ENCODE measurements around the gene ARFGEF2.
A peak's percentile ranks its signal among the peaks of the same experiment; 100 is the strongest.
"Not testable (repeated sequence)": the region's sequence is repeated elsewhere in the genome, so short reads cannot be mapped to it uniquely, and the experiment has no call there.

The ARFGEF2 gene

GRCh38 chr20:48921168-48921882, at the start of gene ARFGEF2:
TSS of gene ARFGEF2 (plus strand) at chr20:48921711. CDS start at chr20:48921890, 179 bp downstream.
- DNase-seq: peak; percentile 93

DNA sequence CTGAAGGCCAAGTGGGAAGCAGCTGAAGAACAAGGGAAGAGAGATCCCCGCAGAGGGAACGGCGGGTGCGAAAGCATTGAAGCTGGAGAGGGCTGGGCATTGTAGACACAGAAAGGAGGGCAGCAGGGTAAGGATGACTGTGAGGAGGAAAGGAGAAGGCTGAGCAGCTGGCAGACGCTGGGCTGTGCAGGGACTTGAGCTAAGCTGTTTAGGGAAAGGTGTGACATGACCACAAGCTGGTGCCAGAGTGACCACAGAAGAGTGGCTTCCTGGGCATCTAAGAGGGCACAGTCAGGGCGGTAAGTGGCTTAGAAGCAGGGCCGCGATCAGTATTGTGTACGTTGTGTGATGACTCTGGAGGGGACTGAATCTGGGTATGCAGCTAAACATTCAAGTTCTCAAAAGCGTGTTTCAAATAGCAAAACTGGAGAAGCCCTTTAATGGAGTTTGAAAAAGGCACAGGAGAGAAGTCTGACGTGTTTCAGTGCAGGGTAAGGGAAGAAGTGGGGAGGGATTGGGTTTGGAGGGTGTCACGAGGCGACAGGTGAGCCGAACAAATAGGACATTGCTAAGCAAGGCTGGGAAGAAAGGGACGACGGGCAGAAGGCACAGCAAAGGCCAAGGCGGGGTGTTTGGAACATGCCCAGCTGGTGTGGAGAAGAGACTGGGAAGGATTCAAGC, 46.1 kb upstream of the ARFGEF2 start:
- no peak for DNase-seq

DNA sequence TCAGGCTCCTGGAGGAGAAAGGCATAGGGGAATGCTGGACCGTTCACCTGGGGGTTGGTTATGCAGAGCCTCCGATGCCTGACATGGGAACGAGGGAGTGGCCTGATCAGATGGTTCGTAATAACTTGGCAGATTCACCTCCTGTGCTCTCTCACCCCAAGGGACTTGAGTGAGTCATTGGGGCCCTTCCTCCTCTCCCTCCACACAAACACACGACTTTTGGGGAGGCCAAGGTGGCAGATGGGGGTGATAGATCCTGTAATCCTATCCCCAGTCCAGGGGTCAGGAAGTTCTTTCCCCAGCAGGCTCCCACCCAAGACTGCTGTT, 45.6 kb upstream of the ARFGEF2 start:
- DNase-seq: peak; percentile 21

GRCh38 chr20:48877304-48877703, 44.2 kb upstream of the ARFGEF2 start:
- no peak for DNase-seq

- DNase-seq: no peak
These were observed 42.8 kb upstream of the ARFGEF2 start for GRCh38 chr20:48878534-48879248.

DNA sequence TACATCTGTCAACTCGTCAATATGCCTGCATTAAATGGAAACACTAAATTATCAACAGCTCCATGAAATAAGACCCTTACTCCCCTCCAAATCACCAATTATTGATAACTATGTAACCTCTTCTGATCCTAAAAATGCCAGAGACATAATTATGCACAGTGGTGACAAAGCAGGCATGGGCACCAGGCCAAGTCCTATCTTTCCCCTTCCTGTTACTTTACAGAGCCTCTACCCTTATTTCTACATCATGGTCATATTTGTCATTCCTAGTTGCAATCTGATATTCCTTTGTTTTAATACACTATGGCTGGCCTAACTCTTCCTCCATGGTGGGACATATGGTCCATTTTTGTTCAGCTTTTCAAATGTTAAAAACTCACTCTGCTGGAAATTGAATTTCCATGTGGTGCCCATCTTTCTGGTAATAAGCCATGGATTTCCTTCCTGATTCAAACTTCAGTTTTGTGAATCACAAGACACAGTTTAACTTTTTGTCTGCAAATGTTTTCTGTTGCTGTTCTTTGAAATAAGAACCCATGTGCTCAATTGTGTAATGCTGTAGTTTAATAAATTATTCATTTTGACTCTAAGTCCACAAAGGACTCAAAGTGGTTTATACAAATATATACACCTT, 41.8 kb upstream of the ARFGEF2 start:
- DNase-seq: peak; percentile 5

DNA sequence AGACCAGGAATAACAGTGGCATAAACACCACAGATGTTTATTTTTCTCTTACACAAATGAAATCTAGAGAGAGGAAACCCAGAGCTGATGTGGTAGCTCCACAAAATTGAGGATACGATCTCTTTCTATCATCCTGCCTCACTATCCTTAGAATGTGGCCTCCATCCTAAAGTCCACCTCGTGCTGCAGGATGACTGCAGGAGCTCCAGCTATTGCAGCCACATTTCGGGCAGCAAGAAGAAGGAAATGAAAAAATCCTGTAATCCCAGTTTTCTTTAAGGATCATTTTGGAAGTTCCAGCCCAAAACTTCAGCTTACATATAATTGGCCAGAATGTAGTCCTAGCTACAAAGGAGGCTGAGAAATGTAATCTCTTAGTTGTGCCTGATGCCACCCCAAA, 41.2 kb upstream of the ARFGEF2 start:
- DNase-seq: no peak

DNA sequence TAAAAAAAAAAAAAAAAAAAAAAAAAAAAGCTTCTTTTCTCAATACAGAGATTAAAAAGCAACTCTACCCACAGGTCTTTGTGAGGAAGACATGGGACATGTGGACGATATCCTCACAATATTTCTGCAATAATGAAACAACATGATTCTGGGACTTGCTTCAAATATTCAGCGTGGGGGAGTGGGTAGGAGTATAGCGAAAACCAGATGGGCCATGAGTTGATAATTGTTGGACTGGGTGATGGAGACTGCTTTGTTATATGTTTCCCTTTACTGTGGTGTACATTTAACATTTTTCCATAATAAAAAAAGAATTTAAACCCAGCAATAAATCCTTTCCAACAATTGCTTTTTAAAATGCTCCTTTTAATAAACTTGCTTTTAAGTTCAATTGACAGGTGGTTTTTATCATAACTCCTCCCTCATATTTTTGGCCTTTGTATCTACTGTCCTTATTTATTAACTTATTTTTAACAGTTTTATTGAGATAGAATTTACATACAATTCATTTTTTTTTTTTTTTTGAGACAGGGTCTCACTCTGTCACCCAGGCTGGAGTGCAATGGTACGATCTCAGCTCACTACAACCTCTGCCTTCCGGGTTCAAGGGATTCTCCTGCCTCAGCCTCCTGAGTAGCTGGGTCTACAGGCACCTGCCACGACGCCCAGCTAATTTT, 40.4 kb upstream of the ARFGEF2 start:
- DNase-seq: no peak

DNA sequence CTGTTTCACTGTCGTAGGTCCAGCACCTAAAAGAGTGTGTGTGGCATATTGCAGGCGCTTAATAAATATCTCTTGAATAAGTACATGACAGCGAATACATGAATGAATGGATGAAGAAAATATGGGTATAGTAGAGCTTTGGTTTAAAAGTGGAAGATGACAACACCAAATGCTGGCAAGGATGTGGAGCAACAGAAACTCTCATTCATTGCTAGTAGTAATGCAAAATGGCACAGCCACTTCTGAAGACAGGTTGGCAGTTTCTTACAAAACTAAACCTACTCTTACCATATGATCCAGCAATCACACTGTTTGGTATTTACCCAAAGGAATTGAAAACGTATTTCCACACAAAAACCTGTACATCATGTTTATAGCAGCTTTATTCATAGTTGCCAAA, 36.3 kb upstream of the ARFGEF2 start:
- DNase-seq: no peak

DNA sequence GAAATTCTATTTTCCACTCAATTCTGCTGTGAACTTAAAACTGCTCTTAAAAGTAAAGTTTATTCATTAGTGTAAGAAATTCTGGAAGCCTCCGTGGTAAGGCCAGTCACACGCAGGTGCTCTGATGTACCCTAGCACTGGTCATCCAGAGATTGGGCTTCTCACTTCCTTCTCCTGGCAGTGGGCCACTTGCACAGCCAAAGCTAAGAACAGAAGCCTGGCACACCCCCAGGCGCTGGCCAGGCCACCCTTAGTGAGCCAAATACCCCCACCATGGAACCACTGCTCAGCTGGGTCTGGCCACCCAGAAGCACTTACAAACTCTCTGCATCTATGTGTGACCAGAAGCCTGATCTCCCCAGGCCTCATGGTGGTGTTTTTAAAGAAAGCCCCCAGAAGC, 35.3 kb upstream of the ARFGEF2 start:
- no peak for DNase-seq

- DNase-seq: no peak
These were observed 34.7 kb upstream of the ARFGEF2 start for GRCh38 chr20:48886811-48887210.

GRCh38 chr20:48888517-48888916, 33.0 kb upstream of the ARFGEF2 start:
- DNase-seq: not testable (repeated sequence)

- no peak for DNase-seq
These were observed 32.2 kb upstream of the ARFGEF2 start for GRCh38 chr20:48889140-48889790.

GRCh38 chr20:48891235-48892048, 30.1 kb upstream of the ARFGEF2 start:
- DNase-seq: no peak

DNA sequence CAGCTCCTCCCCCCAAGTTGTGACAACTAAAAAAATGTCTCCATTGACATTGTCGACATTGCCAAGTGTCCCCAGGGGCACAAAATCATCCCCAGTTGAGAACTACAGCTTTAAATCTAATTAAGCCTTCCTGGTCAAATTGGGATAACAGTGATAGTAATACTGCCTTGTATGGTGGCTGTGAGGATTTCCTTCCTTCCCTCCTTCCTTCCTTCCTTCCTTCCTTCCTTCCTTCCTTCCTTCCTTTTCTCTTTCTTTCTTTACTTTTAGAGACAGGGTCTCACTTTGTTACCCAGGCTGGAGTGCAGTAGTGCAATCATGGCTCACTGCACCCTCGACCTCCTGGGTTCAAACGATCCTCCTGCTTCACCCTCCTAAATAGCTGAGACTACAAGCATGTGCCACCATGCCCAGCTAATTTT, 29.5 kb upstream of the ARFGEF2 start:
- no peak for DNase-seq

- DNase-seq: peak; percentile 60
These were observed 28.6 kb upstream of the ARFGEF2 start for GRCh38 chr20:48892891-48893290.

DNA sequence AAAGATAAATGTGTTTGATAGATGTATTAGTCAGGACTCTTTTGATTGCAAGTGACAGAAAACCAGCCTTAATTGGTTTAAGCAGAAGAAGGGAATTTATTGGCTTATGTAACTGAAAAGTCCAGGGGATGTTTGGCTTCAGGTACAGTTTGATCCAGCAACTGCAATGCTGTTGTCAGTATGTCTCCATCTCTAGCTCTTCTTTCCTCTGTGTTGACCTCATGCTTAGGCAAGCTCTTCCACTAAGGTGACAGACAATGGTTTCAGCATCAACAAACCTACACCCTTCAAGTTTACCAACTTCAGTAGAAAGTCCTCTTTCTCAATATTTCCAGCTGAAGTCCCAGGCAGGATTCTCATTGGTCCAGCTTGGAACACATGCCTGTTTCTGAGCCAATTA, 28.1 kb upstream of the ARFGEF2 start:
- no peak for DNase-seq

- DNase-seq: peak; percentile 71
These were observed 24.1 kb upstream of the ARFGEF2 start for GRCh38 chr20:48897305-48898010.

DNA sequence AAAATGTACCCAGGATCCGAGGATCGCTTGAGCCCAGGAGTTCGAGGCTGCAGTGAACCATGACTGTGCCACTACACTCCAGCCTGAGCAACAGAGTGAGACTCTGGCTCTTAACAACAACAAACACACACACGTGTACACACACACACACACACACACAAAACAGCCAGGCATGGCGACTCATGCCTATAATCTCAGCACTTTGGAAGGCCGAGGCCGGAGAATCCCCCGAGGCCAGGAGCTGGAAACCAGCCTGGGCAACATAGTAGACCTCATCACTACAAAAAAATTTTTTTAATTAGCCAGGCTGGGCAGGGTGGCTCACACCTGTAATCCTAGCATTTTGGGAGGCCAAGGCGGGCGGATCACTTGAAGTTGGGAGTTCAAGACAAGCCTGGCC, 23.3 kb upstream of the ARFGEF2 start:
- peak; percentile 5 for DNase-seq

- no peak for DNase-seq
These were observed 22.5 kb upstream of the ARFGEF2 start for GRCh38 chr20:48898896-48899530.
